Measurements from ENCODE around the gene FMNL2.

Gene FMNL2

GRCh38 chr2:152449578-152449977 lies 114.6 kb downstream of the FMNL2 start:
- DNase-seq (ENCODE audit: low spot score): no peak

- no peak for DNase-seq (ENCODE audit: low spot score)
These were observed 115.2 kb downstream of the FMNL2 start for GRCh38 chr2:152450176-152450575.

- no peak for DNase-seq (ENCODE audit: low spot score)
These were observed 117.4 kb downstream of the FMNL2 start for GRCh38 chr2:152452256-152452973.

- peak; percentile 88 for DNase-seq (ENCODE audit: low spot score)
These were observed 118.3 kb downstream of the FMNL2 start for GRCh38 chr2:152453129-152453911.

- no peak for DNase-seq (ENCODE audit: low spot score)
These were observed 119.4 kb downstream of the FMNL2 start for GRCh38 chr2:152454371-152454770.

- DNase-seq (ENCODE audit: low spot score): no peak
These were observed 120.0 kb downstream of the FMNL2 start for GRCh38 chr2:152454960-152455359.

GRCh38 chr2:152455738-152456137 lies 120.8 kb downstream of the FMNL2 start:
- DNase-seq (ENCODE audit: low spot score): no peak

- DNase-seq (ENCODE audit: low spot score): no peak
These were observed 121.3 kb downstream of the FMNL2 start for GRCh38 chr2:152456262-152456661.

- DNase-seq (ENCODE audit: low spot score): no peak
These were observed 123.5 kb downstream of the FMNL2 start for GRCh38 chr2:152458441-152458940.

GRCh38 chr2:152459091-152459490 lies 124.1 kb downstream of the FMNL2 start:
- no peak for DNase-seq (ENCODE audit: low spot score)

- no peak for DNase-seq (ENCODE audit: low spot score)
These were observed 125.6 kb downstream of the FMNL2 start for GRCh38 chr2:152460567-152460966.

GRCh38 chr2:152462120-152462519 lies 127.1 kb downstream of the FMNL2 start:
- DNase-seq (ENCODE audit: low spot score): no peak

GRCh38 chr2:152462779-152463178 lies 127.8 kb downstream of the FMNL2 start:
- DNase-seq (ENCODE audit: low spot score): peak; percentile 89

- no peak for DNase-seq (ENCODE audit: low spot score)
These were observed 130.0 kb downstream of the FMNL2 start for GRCh38 chr2:152464851-152465470.

- DNase-seq (ENCODE audit: low spot score): no peak
These were observed 130.6 kb downstream of the FMNL2 start for GRCh38 chr2:152465541-152465940.

- DNase-seq (ENCODE audit: low spot score): no peak
These were observed 131.1 kb downstream of the FMNL2 start for GRCh38 chr2:152466041-152466440.

GRCh38 chr2:152466980-152467676 lies 132.2 kb downstream of the FMNL2 start:
- DNase-seq (ENCODE audit: low spot score): peak; percentile 70

GRCh38 chr2:152467677-152468410 lies 132.9 kb downstream of the FMNL2 start:
- DNase-seq (ENCODE audit: low spot score): no peak

- no peak for DNase-seq (ENCODE audit: low spot score)
These were observed 134.1 kb downstream of the FMNL2 start for GRCh38 chr2:152468899-152469692.
